Natural killer cell (primary cell): Measurements from ENCODE around the gene ZNF526. TPM values are rescaled to one million over a fixed set of nuclear protein-coding genes. Genes with fewer than 3 reads are reported as not detected.
A peak's percentile ranks its signal among the peaks of the same experiment; 100 is the strongest.

Source experiments
- ATAC-seq, 3 donors: fragments of 150-1000 bp in 2 of 3; fragments of 200-7000 bp in 1 of 3; cut with Tn5 transposase; 1 replicate in 1 of 3; 2 replicates in 2 of 3; pipeline ENCODE4 v1.10.0; 2021; ENCODE audit warnings: mild to moderate bottlenecking in 2 of 3, moderate library complexity in 2 of 3
- DNase-seq, 2 donors: peaks; one replicate each; pipeline versions ENCODE4 v3.0.0 to v3.0.0-alpha.2; 2013 to 2021; ENCODE audit warnings: mixed read lengths in 1 of 2
- H3K27ac ChIP-seq: one replicate; pipeline ENCODE4 v1.5.1; 2013; ENCODE audit warnings: mild to moderate bottlenecking, low read length
- H3K27me3 ChIP-seq: one replicate; pipeline ENCODE4 v1.6.1; 2013; ENCODE audit warnings: low read length; ENCODE audit not compliant: control insufficient read depth, insufficient read depth
- H3K36me3 ChIP-seq: one replicate; pipeline ENCODE4 v1.6.1; 2013; ENCODE audit warnings: low read length; ENCODE audit not compliant: control insufficient read depth, insufficient read depth
- H3K4me1 ChIP-seq: one replicate; pipeline ENCODE4 v1.6.1; 2013; ENCODE audit warnings: low read length; ENCODE audit not compliant: control insufficient read depth, insufficient read depth
- H3K4me3 ChIP-seq: one replicate; pipeline ENCODE4 v1.5.1; 2013; ENCODE audit warnings: low read length
- H3K9me3 ChIP-seq: one replicate; pipeline ENCODE4 v1.6.1; 2013; ENCODE audit warnings: low read length; ENCODE audit not compliant: control insufficient read depth, insufficient read depth
- H3K27ac Mint-ChIP-seq, 2 donors: one replicate each; pipeline ENCODE4 v1.8.0; 2022; ENCODE audit warnings: mild to moderate bottlenecking in 2 of 2, mixed read lengths in 2 of 2, moderate library complexity in 1 of 2
- H3K27me3 Mint-ChIP-seq, 2 donors: one replicate each; pipeline ENCODE4 v1.8.0; 2022; ENCODE audit warnings: low read depth in 2 of 2, mixed read lengths in 2 of 2
- H3K36me3 Mint-ChIP-seq: one replicate; pipeline ENCODE4 v1.8.0; 2022; ENCODE audit warnings: mixed read lengths
- H3K4me1 Mint-ChIP-seq, 2 donors: one replicate each; pipeline ENCODE4 v1.8.0; 2022; ENCODE audit warnings: mixed read lengths in 2 of 2
- H3K4me3 Mint-ChIP-seq: one replicate; pipeline ENCODE4 v1.8.0; 2022; ENCODE audit warnings: mild to moderate bottlenecking, moderate library complexity, mixed read lengths
- H3K9me3 Mint-ChIP-seq, 2 donors: one replicate each; pipeline ENCODE4 v1.8.0; 2022; ENCODE audit warnings: mixed read lengths in 2 of 2
- CTCF ChIP-seq: fragments of 200-600 bp; IDR thresholded peaks from one replicate; pipeline ENCODE4 v1.8.0; 2022; ENCODE audit warnings: antibody characterized with exemption
- WGBS: methylation state at CpG from one replicate; pipeline ENCODE4 v1.1.7; 2013; ENCODE audit warnings: missing lambda C conversion rate; ENCODE audit not compliant: insufficient coverage; 5-methylcytosine and 5-hydroxymethylcytosine counted together
- intact Hi-C: fragments of 100-400 bp; cut with micrococcal nuclease; formaldehyde crosslinking; loops from one replicate; pipeline ENCODE4 v1.14.2; 2022
- total RNA-seq, 4 donors: library from RNA; stranded (reverse); fragments of 120-200 nt in 1 of 4; gene quantifications; one replicate each; pipeline versions ENCODE4 v1.2.3 to v1.2.4, GENCODE V29; 2013 to 2022

Gene ZNF526
- total RNA-seq, 3 donors from 2014 or later (not counting 1 experiment from before 2014, with no cell fraction given) = 8.8 to 10.6 (median 10.2) TPM

DNA sequence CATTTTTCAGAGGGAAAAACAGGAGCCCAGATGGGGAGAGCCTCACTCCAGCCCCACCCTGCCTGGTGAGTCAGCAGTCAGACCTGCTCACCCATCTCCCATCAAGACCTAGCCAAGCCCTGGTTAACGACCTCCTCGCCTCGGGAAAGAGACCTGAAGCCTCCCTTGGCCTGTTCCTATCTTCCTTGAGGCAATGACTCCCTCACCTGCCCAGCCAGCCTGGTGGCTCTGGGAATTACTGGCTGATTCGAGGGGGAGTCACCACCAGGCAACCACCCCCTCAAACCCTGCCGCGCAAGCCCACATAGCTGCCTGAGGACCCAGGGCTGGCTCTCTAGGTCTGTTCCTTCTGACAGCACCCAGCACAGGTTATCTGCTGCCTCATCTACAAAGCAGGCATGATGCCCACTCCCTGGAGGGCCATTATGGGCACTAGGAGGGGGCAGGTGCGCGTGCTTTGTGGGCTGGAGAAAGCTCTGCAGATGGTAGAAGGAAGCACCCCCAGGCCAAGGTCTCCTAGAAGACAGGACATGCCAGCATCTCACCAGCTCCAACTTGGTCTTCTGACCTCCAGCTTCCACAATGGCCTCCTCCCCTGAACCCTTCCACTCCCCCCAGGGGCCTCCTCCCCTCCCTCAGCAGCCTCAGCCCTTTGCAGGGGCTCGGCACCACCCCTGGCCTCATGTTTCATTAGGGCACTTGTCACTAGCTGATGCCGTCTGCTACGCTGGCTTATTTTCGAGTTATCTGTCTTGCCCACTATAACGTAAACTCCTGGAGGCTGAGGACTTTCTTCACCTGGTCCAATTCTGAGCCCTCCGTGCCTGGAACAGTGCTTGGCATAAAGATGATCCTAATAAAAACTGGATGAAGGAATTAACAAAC, 13.0 kb upstream of the ZNF526 start:
- peaks cover 6% of the 10 kb centered on the region for H3K36me3 Mint-ChIP-seq

DNA sequence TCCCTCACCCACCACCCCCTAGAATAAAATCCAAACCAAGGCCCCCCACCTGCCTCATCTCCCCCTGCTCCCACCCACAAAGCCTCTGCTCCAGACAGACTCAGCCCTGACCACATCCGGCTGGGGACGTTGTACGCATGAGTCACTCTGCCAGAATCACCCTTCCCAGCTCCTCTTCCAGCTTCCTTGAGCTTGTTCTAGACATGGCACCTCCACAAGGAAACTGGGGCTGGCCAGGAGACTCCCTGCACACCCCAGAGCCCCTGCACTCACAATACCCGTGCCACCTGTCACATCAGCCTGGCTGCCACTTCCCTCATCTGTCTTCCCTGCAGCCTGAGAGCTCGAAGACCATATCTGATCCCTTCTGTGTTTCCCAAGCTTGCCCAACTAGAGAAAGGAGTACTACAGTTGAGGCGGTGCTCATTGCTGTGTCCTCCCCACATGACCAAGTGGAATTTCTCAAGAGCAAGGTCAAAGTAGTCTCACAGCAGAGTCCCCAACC, 12.3 kb upstream of the ZNF526 start:
- Mint-ChIP-seq H3K4me3 (peak overlapping the region; percentile 17), H3K4me1 (peaks cover 38 to 70% of the 10 kb centered on the region in 2 donors), H3K36me3 (peaks cover 6% of the 10 kb centered on the region), H3K27me3 (no peaks in the 10 kb centered on the region), H3K9me3 (no peaks in the 10 kb centered on the region), H3K27ac (peak overlapping the region; percentile 68 to 85)
- 66% methylated on average over 6 of the region's 6 CpGs for WGBS
- DNase-seq (peak in 1 of 2 donors; percentile 56), ATAC-seq (peak in 2 of 3 donors; percentile 48 to 53)
- intact Hi-C loops = no loop called here
- H3K4me3 ChIP-seq = no peak overlapping the region
- H3K27ac ChIP-seq = no peak overlapping the region
- H3K9me3 ChIP-seq = no peaks in the 10 kb centered on the region
- no peaks in the 10 kb centered on the region for H3K27me3 ChIP-seq
- H3K4me1 ChIP-seq = peaks cover 37% of the 10 kb centered on the region
- H3K36me3 ChIP-seq = peaks cover 81% of the 10 kb centered on the region
- TF ChIP-seq CTCF = no peak

More for the DNA sequence above, 13.0 kb upstream of the ZNF526 start:
- H3K27ac ChIP-seq = no peak overlapping the region
- Mint-ChIP-seq H3K4me3 (peak overlapping the region; percentile 17), H3K4me1 (peaks cover 42 to 72% of the 10 kb centered on the region in 2 donors), H3K27ac (peak overlapping the region; percentile 68 to 85), H3K9me3 (no peaks in the 10 kb centered on the region), H3K27me3 (no peaks in the 10 kb centered on the region)
- no peak for DNase-seq
- H3K27me3 ChIP-seq = no peaks in the 10 kb centered on the region
- 91% methylated on average over 14 of the region's 14 CpGs for WGBS
- no peak overlapping the region for H3K4me3 ChIP-seq
- H3K4me1 ChIP-seq = peaks cover 38% of the 10 kb centered on the region
- no peak for ATAC-seq
- H3K9me3 ChIP-seq = no peaks in the 10 kb centered on the region
- no peak for TF ChIP-seq CTCF
- peaks cover 80% of the 10 kb centered on the region for H3K36me3 ChIP-seq
- intact Hi-C loops = no loop called here

DNA sequence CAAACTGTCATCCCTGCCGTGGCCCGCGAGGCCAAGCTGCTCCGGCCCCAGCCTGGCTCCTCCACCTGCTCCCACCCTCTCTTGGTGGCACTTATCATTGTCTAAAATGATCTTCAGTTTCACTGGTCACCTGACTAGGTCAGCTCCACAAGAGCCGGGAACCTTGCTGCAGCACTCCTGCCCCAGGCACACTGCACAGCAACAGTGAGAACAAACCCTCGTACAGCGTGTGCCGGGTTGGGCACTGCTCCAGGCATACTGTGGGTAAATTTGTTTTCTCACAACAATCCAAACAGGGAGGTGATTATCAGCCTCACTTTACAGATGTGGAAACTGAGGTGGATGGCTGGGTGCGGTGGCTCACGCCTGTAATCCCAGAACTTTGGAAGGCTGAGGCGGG, 11.5 kb upstream of the ZNF526 start:
- ATAC-seq = no peak
- DNase-seq = no peak
- Mint-ChIP-seq H3K27ac (peak overlapping the region; percentile 68 to 85), H3K4me3 (peak overlapping the region; percentile 69), H3K9me3 (no peaks in the 10 kb centered on the region), H3K27me3 (no peaks in the 10 kb centered on the region), H3K4me1 (peaks cover 38 to 70% of the 10 kb centered on the region in 2 donors), H3K36me3 (peaks cover 6% of the 10 kb centered on the region)
- TF ChIP-seq CTCF = no peak
- peaks cover 82% of the 10 kb centered on the region for H3K36me3 ChIP-seq
- no peaks in the 10 kb centered on the region for H3K9me3 ChIP-seq
- no peak overlapping the region for H3K27ac ChIP-seq
- H3K27me3 ChIP-seq = no peaks in the 10 kb centered on the region
- peaks cover 30% of the 10 kb centered on the region for H3K4me1 ChIP-seq
- intact Hi-C loops = no loop called here
- WGBS = 98% methylated on average over 11 of the region's 11 CpGs
- no peak overlapping the region for H3K4me3 ChIP-seq
